Effector CD8-positive, alpha-beta T cell (primary cell): Measurements from ENCODE around the gene ARMC9.
"Not testable (repeated sequence)": the region's sequence is repeated elsewhere in the genome, so short reads cannot be mapped to it uniquely, and the experiment has no call there.

Source experiments
- DNase-seq: peaks from one replicate; lab custom pipeline; 2025; lab: John Stamatoyannopoulos, UW

The ARMC9 gene

DNA sequence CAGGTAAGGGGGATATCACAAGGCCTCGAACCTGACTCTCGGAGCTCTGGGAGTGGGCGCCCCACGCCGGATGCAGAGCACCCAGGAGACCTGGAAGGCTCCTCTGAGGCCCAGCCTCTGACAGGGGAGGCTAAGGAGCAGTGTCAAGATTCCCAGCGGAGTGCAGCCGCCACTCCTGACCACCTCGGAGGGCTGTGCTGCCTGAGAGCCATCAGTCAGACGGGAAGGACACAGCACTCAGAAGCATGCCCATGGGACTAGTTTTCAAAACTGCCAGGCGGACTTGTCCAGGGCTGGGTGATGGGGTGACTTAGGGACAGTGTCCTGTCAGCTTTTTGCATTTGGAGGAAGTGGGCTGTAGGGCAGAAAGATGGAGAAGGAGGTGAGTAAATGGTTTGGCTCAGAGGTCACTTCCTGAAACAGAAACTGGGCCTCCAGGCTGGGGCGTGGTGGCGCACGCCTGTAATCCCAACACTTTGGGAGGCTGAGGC lies 162.5 kb downstream of the ARMC9 start:
- no peak for DNase-seq

DNA sequence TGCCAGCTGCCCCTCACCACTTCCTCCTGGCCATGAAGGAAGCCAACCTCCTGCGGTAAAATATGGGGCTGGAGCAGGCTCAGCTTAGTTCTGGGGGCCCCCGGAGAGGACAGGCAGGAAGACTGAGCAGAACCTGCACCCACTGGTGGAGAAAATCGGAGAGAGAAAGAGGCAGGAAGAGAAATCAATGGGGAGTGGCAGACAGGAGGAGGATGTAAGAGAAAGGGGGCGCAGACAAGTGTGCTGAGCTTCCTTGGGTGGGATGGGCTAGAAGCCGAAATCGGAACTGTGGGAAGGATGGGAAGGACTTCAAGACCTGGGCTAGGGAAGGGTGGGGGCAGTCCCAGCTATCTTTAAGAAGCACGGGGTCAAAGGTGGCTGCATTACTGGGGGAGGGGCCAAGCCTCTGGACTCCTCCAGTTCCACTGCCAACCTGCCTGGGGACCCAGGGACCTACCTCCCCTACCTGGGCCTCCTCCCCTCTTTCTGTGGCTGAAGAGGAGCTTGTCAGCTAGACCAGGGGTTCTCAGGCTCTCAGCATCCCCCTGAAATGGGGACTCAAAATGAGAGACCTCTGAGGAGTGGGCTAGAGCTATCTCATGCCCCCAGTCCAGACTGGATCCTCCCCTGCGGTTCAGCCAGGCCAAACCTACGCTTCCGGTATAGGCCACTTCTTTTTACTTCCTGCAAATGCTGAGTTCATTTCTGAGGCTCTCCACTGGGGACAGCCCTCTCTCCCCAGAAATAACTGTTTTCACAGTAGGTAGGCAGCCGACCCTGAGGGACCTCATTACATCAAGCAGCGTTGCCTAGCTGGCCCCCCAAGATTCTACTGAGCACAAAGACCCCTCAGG lies 163.5 kb downstream of the ARMC9 start:
- no peak for DNase-seq

- DNase-seq: no peak
These were observed 164.2 kb downstream of the ARMC9 start for GRCh38 chr2:231362555-231363184.

GRCh38 chr2:231364061-231364460 lies 165.6 kb downstream of the ARMC9 start:
- no peak for DNase-seq

DNA sequence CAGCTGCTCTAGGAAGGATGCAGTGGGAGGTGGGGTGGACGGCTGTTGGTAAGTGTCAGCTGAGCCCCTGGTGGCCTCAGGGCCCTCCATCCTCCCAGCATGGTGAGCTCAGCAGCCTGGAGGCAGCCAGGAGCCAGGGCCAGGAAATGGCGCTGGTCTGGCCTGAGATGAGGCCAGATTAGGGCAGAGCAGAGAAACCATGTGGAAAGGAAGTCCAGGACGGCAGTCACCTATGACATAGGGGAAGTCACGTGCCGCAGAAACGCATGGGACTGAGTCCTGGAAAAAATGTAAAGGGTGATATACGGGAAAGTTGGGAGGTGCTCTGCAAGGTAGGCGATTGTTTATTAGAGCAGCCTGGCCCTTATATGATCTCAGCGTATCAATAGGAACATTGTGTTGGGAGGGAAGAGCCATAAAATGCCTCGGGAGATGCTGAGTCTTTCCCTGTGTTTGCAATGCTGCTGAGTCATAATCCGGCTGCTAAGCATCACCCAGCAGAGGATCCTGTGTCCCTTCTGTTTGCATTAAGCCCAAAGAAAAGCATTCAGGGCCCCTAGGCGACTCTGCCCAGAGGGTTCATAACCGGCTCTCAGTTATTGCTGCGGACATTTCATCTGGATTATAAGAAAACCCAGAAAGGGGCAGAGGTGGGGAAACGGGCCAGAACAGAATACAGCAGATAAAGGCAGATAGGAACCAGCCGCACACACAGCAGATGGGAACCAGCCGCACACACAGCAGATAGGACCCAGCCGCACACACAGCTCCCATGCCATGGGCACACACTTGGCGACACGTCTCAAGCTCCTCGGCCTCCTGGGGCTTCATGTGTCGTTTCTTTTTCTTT lies 166.8 kb downstream of the ARMC9 start:
- no peak for DNase-seq

DNA sequence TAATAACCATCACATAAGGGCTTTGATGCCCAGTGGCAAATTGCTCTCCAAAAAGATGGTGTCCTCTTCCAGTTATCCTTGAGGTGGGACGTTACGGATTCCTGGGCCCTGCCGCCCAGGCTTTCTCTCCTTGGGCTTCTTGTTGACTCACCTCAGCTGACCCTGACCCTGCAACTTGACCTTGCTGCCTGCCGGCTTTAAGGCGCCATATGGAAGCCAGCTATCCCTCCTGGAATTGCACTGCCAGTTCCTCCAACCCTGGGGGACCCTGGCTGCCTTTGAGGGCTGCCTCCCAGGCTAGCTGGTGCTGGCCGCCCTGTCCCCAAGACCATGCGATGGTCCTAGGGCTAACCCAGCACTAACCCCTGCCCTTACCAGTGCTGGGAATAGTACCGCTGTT lies 168.7 kb downstream of the ARMC9 start:
- DNase-seq: no peak

DNA sequence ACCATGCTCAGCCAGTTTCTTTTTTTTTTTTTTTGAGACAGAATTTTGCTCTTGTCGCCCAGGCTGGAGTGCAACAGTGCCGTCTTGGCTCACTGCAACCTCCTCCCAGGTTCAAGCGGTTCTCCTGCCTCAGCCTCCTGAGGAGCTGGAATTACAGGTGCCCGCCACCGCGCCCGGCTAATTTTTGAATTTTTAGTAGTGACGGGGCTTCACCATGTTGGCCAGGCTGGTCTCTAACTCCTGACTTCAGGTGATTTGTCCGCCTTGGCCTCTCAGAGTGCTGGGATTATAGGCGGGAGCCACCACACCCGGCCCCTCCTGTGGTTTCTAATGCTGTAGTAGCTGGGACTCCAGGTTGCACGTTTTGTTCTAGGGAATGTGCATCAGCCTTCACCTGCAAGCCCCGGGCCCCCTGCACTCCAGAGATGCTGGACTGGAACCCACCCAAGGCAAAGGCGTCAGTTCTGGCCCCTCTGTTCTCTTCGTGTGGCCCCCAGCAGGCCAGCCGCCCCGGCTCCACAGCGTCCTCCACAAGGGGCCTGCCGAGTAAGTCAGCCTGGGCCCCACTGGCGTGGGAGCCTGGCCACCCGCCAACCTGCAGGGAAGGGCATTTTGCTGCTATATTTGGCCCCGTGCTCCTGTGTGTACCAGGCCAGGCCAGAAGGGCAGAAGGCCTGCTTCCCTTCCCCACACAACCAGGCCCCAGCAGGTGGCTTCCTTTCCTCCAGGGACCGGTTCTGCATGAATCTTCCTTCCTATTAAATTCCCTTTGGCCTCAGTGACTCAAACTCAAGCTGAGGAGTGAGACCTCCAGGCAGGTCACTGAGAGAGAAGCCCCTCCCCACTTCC lies 171.4 kb downstream of the ARMC9 start:
- no peak for DNase-seq

DNA sequence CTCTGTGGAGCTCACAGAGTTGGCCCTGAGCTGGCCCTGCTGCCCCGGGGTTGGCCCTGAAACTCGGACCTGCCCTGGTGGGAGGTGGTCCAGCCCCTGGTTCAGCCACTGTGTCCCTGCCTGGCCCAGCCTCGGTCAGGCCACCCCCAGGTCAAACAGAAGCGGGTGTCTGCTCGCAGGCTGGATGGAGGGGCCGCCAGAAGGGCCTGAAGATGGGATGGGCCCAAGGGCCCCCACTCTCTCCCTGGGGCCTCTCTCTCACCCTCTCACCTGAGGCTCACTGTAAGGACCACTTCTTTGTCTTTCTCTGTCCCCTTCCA lies 172.0 kb downstream of the ARMC9 start:
- no peak for DNase-seq

DNA sequence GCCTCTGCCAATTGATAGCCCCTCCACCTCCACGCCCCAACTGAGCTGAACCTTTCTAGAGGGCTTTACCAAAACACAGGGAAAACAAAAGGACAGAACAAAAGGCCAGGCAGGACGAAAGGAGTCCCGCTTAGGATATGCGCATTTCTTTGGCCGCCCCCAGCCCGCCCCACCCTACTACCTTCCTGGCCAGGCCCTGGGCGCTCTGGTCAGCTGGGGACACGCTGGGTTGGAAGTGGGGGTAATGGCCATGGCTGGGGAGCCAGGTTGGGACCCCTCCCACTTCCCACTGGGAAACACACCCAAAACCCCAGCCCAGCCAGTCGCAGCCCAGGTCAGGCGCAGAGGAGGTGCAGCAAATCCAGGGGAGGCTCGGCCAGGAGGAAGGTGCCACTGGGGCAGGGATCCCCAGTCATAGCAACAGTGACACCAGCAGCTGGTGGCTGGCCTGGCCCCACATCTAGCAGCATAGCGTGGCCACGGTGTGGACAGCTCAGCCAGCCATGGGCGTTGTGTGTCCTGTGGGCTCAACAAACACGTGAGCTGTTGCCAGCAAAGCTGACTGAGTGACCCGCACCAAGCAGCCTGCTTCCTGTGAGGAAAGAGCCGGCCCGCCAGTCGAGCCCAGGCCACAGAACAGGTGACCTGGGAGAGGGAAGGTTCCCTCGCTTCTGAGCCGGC lies 172.5 kb downstream of the ARMC9 start:
- no peak for DNase-seq

- no peak for DNase-seq
These were observed 173.1 kb downstream of the ARMC9 start for GRCh38 chr2:231371430-231372054.

GRCh38 chr2:231372326-231372725 lies 173.9 kb downstream of the ARMC9 start:
- no peak for DNase-seq

DNA sequence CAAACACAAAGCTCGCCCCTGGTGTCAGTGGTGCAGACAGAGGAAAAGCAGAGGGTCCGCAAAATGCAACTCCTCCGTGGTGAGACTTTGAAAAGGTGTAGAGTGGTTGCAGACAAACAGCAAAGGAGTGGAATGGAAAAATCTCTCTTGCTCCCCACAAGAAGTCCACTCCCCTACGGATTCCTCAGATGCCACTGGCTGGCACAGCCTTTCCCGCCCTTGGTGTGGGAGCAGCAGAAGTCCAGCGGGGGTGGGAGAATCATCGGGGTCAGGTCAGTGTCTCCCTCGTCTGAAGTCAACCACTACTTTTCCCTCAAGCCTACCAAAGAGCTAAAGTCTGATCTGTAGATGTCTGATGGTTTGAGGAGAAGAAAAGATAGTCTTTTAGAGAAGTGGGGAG lies 174.8 kb downstream of the ARMC9 start:
- no peak for DNase-seq

GRCh38 chr2:231373786-231374349 lies 175.4 kb downstream of the ARMC9 start:
- DNase-seq: no peak

DNA sequence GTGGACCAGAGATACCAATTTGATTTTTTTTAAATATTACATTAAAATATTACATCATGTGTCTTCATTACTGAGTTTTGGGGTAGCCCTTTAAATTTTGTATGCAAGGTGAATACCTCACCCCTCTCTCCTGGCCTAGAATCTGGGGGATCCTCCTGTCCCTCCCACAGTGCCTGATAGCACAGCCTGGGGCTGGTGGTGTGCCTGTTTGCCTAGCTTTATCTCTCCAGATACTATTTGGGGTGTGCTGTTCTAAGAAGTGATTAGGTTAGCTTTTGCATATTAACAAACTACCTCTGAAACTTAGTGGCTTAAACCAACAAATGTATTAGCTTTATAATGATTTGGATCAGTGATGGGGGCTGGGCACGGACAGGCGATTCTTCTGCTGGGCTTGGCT lies 176.3 kb downstream of the ARMC9 start:
- DNase-seq: no peak

GRCh38 chr2:231375994-231376615 lies 177.7 kb downstream of the ARMC9 start:
- DNase-seq: not testable (repeated sequence)

GRCh38 chr2:231376857-231377256 lies 178.4 kb downstream of the ARMC9 start:
- DNase-seq: no peak

- DNase-seq: no peak
These were observed 179.7 kb downstream of the ARMC9 start for GRCh38 chr2:231378026-231378722.

DNA sequence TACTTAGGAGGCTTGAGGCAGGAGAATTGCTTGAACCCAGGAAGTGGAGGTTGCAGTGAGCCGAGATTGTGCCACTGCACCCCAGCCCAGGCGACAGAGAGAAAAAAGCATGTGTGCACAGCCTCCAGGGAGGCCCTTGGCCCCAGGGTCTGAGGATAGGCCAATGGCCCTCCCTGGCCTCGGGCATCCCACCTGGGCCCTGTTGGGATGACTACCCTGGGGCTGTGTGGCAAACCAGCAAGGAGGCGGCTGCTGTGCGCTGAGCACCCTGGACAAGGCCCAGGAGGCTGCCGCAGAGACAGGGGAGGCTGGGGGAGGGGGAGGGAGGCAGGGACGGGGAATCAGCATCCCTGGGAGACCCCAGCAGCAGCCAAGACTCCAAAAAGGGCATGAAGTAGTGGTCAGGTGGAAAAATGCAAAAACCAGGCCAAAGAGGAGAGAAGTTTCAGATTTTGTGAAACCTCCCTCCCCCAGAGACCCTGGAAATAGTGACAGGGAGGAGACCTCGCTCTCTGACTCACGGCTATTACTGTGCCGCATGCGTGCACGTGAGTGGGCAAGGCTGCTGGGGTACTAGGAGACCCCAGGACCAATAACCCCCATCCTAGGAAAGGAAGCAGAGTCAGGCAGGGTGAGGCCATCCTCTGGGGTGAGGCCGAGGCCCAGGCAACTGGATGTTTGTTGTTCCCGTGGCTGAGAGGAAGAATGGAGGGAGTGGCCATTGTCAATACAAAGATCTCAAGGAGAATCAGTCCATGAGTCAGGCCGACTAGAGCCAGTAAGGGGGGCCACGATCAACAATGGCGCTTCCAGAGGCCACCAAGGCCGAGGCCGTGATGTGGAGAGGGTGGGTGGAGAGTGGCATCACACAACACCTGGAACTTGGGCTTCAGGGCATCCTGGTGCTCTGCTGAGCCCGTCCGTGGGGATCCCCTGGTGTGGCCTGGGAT lies 181.1 kb downstream of the ARMC9 start:
- no peak for DNase-seq
